IPS-18a (cell line): ENCODE measurements around the gene FNBP1L.
A peak's percentile ranks its signal among the peaks of the same experiment; 100 is the strongest.

Experiments
- H3K27ac ChIP-seq: one replicate; pipeline ENCODE4 v1.5.1; 2013; ENCODE audit warnings: low read length
- H3K27me3 ChIP-seq: one replicate; pipeline ENCODE4 v1.6.1; 2013; ENCODE audit warnings: mild to moderate bottlenecking, low read length; ENCODE audit not compliant: control insufficient read depth, insufficient read depth
- H3K36me3 ChIP-seq: one replicate; pipeline ENCODE4 v1.6.1; 2013; ENCODE audit warnings: low read depth, low read length; ENCODE audit not compliant: control insufficient read depth
- H3K4me1 ChIP-seq: one replicate; pipeline ENCODE4 v1.6.1; 2013; ENCODE audit warnings: low read depth, low read length; ENCODE audit not compliant: control insufficient read depth
- H3K4me3 ChIP-seq: one replicate; pipeline ENCODE4 v1.5.1; 2013; ENCODE audit warnings: low read length
- H3K9ac ChIP-seq: one replicate; pipeline ENCODE4 v1.6.1; 2013; ENCODE audit warnings: mild to moderate bottlenecking, low read length, moderate library complexity
- H3K9me3 ChIP-seq: one replicate; pipeline ENCODE4 v1.6.1; 2013; ENCODE audit warnings: low read depth, low read length; ENCODE audit not compliant: control insufficient read depth

Gene FNBP1L

GRCh38 chr1:93559695-93560094 is 111.8 kb downstream of the FNBP1L start:
- Histone ChIP-seq H3K4me3 (no peak overlapping the region), H3K27ac (no peak overlapping the region), H3K9me3 (no peaks in the 10 kb centered on the region), H3K4me1 (no peaks in the 10 kb centered on the region), H3K9ac (no peak overlapping the region), H3K27me3 (no peaks in the 10 kb centered on the region), H3K36me3 (peaks cover 23% of the 10 kb centered on the region)

- H3K36me3 ChIP-seq = peaks cover 31% of the 10 kb centered on the region
- no peaks in the 10 kb centered on the region for H3K9me3 ChIP-seq
- no peak overlapping the region for H3K9ac ChIP-seq
- no peak overlapping the region for H3K27ac ChIP-seq
- no peaks in the 10 kb centered on the region for H3K27me3 ChIP-seq
- no peaks in the 10 kb centered on the region for H3K4me1 ChIP-seq
- H3K4me3 ChIP-seq = no peak overlapping the region
Observed at GRCh38 chr1:93565496-93566206, 117.7 kb downstream of the FNBP1L start.

- Histone ChIP-seq H3K4me1 (no peaks in the 10 kb centered on the region), H3K9me3 (no peaks in the 10 kb centered on the region), H3K4me3 (no peak overlapping the region), H3K9ac (no peak overlapping the region), H3K27ac (no peak overlapping the region), H3K27me3 (no peaks in the 10 kb centered on the region), H3K36me3 (peaks cover 26% of the 10 kb centered on the region)
Observed at GRCh38 chr1:93566227-93566626, 118.3 kb downstream of the FNBP1L start.

- H3K9ac ChIP-seq = no peak overlapping the region
- H3K4me3 ChIP-seq = no peak overlapping the region
- peaks cover 5% of the 10 kb centered on the region for H3K4me1 ChIP-seq
- H3K27ac ChIP-seq = no peak overlapping the region
- H3K36me3 ChIP-seq = peaks cover 23% of the 10 kb centered on the region
- H3K27me3 ChIP-seq = no peaks in the 10 kb centered on the region
- H3K9me3 ChIP-seq = no peaks in the 10 kb centered on the region
Observed at GRCh38 chr1:93567255-93567918, 119.5 kb downstream of the FNBP1L start.

- Histone ChIP-seq H3K9ac (no peak overlapping the region), H3K4me3 (no peak overlapping the region), H3K36me3 (peaks cover 21% of the 10 kb centered on the region), H3K4me1 (peaks cover 5% of the 10 kb centered on the region), H3K27me3 (no peaks in the 10 kb centered on the region), H3K9me3 (no peaks in the 10 kb centered on the region), H3K27ac (no peak overlapping the region)
Observed at GRCh38 chr1:93569489-93569888, 121.6 kb downstream of the FNBP1L start.

GRCh38 chr1:93571623-93572310 is 123.8 kb downstream of the FNBP1L start:
- no peaks in the 10 kb centered on the region for H3K9me3 ChIP-seq
- peak overlapping the region; percentile 16 for H3K27ac ChIP-seq
- no peak overlapping the region for H3K4me3 ChIP-seq
- H3K4me1 ChIP-seq = peaks cover 5% of the 10 kb centered on the region
- no peaks in the 10 kb centered on the region for H3K27me3 ChIP-seq
- H3K36me3 ChIP-seq = peaks cover 18% of the 10 kb centered on the region
- no peak overlapping the region for H3K9ac ChIP-seq

- Histone ChIP-seq H3K9ac (no peak overlapping the region), H3K4me1 (peaks cover 5% of the 10 kb centered on the region), H3K9me3 (no peaks in the 10 kb centered on the region), H3K27ac (no peak overlapping the region), H3K27me3 (no peaks in the 10 kb centered on the region), H3K4me3 (no peak overlapping the region), H3K36me3 (peaks cover 11% of the 10 kb centered on the region)
Observed at GRCh38 chr1:93573940-93574469, 126.1 kb downstream of the FNBP1L start.

GRCh38 chr1:93574511-93574910 is 126.6 kb downstream of the FNBP1L start:
- Histone ChIP-seq H3K27me3 (no peaks in the 10 kb centered on the region), H3K36me3 (peaks cover 11% of the 10 kb centered on the region), H3K9ac (no peak overlapping the region), H3K4me3 (no peak overlapping the region), H3K9me3 (no peaks in the 10 kb centered on the region), H3K27ac (no peak overlapping the region), H3K4me1 (peaks cover 5% of the 10 kb centered on the region)

GRCh38 chr1:93574991-93575390 is 127.1 kb downstream of the FNBP1L start:
- Histone ChIP-seq H3K9me3 (no peaks in the 10 kb centered on the region), H3K36me3 (peaks cover 11% of the 10 kb centered on the region), H3K9ac (no peak overlapping the region), H3K4me1 (peaks cover 5% of the 10 kb centered on the region), H3K4me3 (no peak overlapping the region), H3K27ac (no peak overlapping the region), H3K27me3 (no peaks in the 10 kb centered on the region)

- peaks cover 8% of the 10 kb centered on the region for H3K36me3 ChIP-seq
- H3K27me3 ChIP-seq = no peaks in the 10 kb centered on the region
- no peak overlapping the region for H3K9ac ChIP-seq
- no peaks in the 10 kb centered on the region for H3K9me3 ChIP-seq
- H3K4me1 ChIP-seq = peaks cover 5% of the 10 kb centered on the region
- no peak overlapping the region for H3K27ac ChIP-seq
- no peak overlapping the region for H3K4me3 ChIP-seq
Observed at GRCh38 chr1:93575621-93576284, 127.8 kb downstream of the FNBP1L start.

GRCh38 chr1:93576346-93576745 is 128.4 kb downstream of the FNBP1L start:
- Histone ChIP-seq H3K27me3 (no peaks in the 10 kb centered on the region), H3K27ac (no peak overlapping the region), H3K9ac (no peak overlapping the region), H3K9me3 (no peaks in the 10 kb centered on the region), H3K36me3 (peaks cover 8% of the 10 kb centered on the region), H3K4me1 (peaks cover 5% of the 10 kb centered on the region), H3K4me3 (no peak overlapping the region)
